AG09309 (cell line): Measurements from ENCODE around the gene HSPG2.
A peak's percentile ranks its signal among the peaks of the same experiment; 100 is the strongest.

ENCODE experiments used
- DNase-seq: peaks from one replicate; pipeline ENCODE4 v3.0.0-alpha.2; 2010; ENCODE audit warnings: low read depth
- H3K4me3 ChIP-seq: 2 replicates; pipeline ENCODE4 v1.5.1; 2011; ENCODE audit warnings: mild to moderate bottlenecking, low read depth, low read length, moderate library complexity; ENCODE audit not compliant: control insufficient read depth
- TF ChIP-seq, protein P1 (sequence below): IDR thresholded peaks from 2 replicates; pipeline ENCODE4 v1.5.1; 2011; ENCODE audit warnings: mild to moderate bottlenecking, low read depth, low read length, inconsistent platforms; ENCODE audit not compliant: insufficient read depth, control insufficient read depth; ENCODE audit errors: missing control alignments

Gene HSPG2

DNA sequence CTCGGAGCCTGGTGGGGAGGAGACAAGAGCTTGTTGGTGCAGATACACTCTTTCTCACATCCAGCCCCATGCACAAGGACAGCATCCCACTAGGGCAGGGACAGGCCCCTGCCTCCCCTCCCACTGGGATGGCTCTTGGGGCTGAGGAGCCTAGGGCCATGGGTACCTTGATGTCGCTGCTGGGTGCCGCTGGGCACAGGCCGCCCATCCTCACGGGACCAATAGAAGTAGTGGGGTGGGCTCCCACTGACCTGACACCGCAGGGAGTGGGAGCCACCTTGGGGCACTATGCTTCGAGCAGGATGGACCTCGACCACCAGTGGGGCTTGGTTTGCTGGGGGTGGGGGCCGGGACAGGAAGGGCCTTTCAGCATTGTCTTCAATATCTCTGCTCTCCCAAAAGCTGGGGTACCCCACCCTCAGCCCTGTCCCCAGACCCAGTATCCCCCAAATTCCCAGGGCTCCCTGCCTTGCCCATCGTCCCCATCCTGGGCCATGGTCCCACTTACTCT, 77.4 kb downstream of the HSPG2 start:
- no peak for DNase-seq
- TF ChIP-seq, protein P1, sequence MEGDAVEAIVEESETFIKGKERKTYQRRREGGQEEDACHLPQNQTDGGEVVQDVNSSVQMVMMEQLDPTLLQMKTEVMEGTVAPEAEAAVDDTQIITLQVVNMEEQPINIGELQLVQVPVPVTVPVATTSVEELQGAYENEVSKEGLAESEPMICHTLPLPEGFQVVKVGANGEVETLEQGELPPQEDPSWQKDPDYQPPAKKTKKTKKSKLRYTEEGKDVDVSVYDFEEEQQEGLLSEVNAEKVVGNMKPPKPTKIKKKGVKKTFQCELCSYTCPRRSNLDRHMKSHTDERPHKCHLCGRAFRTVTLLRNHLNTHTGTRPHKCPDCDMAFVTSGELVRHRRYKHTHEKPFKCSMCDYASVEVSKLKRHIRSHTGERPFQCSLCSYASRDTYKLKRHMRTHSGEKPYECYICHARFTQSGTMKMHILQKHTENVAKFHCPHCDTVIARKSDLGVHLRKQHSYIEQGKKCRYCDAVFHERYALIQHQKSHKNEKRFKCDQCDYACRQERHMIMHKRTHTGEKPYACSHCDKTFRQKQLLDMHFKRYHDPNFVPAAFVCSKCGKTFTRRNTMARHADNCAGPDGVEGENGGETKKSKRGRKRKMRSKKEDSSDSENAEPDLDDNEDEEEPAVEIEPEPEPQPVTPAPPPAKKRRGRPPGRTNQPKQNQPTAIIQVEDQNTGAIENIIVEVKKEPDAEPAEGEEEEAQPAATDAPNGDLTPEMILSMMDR = no peak
- H3K4me3 ChIP-seq = no peak overlapping the region

DNA sequence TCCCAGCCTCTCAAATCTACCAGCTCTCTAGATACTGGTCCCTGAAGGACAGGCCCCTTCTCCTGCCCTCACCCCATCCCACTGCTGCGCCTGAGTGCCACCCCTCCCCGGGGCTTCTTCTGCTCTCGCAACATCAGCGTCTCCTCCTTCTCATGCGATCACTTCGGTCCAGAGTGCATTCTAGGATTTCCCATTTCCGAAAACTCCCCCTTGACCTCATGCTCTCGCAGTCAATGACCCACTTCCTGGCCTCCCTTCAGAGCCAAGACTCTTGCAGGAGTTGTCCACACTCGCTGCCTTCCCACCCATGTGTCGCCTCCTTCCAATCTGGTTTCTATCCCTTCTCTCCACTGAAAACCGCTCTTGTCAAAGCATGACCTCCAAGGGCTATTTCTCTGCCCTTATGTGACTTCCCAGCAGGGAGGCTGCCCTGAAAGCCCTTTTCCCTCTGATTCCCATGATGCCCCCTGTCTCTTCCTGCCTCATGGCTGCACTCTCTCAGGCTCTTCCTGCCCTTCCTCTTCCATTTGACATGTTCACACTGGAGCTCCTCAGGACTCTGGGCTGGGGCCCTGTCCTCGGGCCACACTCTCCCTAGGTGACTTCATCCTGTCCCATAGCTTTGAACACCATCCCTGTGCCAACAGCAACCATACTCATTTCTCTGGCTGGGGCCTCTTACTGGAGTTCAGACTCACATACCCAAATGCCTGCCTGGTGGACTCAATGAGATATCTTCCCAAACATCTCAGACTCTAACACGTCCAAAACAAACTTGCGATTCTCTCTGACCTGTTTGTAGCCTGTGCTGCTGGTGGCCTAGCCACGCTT, 79.1 kb downstream of the HSPG2 start:
- H3K4me3 ChIP-seq = no peak overlapping the region
- TF ChIP-seq, protein P1 = no peak
- DNase-seq = no peak

DNA sequence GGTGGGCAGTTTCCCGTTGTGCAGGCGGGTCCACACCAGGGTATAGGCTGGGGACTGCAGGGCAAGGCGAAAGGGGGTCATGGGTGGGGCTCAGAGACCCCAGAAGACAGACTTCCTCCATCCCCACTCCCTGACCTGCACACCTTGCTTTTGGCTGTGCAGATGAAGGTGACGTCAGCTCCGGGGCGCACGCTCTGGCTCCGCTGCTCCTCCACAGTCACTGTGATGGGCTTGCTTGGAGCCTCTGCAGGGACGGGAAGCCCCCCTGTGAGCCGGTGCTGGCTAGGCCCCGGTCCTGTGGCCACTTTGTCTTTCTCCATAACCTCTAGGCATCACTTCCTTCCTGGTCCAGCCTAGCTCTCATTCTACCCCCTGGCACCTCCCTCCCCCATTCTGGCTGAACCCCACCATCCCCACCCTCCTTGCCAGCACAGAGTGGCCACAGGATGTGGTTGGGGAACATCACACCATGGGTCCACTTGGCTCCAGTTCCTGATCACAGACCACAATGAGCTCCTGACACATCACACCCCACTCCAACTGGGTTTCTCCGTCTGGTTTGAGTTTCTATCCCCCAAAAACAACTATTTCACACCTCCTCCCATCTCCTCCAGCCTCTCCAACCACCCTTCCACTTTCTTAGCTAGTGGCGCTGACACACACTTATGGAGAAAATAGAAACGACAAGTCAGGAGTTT, 79.8 kb downstream of the HSPG2 start:
- H3K4me3 ChIP-seq = no peak overlapping the region
- peak; percentile 35 for DNase-seq
- TF ChIP-seq, protein P1 = no peak

DNA sequence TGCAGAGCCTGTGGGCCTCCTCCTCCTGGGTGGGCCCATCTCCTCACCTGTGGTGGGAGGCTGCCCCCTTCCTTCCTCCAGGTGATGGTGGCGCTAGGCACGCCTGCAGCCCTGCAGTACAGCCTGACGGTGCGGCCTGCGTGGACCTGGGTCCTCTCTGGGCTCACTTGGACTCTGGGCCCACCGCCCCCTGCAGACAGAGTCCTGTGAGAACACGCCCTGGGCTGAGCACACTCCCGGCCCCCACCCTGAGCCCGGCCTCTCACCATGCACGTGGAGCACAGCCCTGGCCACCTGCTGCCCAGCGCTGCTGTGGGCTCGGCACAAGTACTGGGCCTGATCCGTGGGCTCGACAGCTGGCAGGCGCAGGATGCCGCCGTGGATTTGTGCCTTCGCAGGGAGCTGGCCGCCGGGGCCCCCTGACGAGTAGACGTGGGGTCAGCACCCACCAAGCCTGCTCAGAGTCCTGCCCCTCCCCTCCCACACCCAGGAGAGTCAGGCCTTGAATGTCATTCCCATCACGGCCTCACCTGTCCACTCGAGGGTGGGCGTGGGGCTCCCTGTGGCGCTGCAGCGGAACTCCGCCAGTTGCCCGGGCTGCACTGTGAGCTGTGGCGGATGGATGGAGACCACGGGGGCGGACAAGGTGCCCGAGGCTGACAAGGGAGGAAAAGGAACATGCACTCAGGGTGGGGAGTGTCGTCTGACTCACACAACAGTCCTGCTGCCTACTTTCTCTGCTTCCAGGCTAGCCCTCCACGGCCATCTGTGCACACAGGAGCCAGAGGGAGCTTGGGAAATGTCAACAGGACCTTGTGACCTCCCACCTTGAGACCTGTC, 81.6 kb downstream of the HSPG2 start:
- TF ChIP-seq, protein P1 = no peak
- H3K4me3 ChIP-seq = no peak overlapping the region
- no peak for DNase-seq

DNA sequence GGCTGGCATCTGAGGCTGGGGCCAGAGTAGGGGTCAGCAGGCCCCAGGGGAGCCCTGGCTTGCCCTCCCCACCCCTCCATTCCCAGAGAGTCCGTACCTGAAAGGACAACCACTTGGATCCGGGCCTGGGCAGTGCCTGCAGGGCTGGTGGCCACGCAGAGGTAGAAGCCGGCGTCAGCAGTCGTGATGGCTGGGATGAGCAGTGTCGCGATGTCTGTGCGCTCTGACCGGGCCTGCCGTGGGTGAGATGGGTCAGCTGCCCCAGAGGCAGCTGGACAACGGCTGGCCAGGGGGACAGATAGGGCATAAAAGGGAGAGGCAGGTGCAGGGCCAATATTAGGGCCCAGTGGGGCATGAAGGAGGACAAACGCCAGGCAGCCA, 82.4 kb downstream of the HSPG2 start:
- no peak overlapping the region for H3K4me3 ChIP-seq
- TF ChIP-seq, protein P1 = no peak
- no peak for DNase-seq

DNA sequence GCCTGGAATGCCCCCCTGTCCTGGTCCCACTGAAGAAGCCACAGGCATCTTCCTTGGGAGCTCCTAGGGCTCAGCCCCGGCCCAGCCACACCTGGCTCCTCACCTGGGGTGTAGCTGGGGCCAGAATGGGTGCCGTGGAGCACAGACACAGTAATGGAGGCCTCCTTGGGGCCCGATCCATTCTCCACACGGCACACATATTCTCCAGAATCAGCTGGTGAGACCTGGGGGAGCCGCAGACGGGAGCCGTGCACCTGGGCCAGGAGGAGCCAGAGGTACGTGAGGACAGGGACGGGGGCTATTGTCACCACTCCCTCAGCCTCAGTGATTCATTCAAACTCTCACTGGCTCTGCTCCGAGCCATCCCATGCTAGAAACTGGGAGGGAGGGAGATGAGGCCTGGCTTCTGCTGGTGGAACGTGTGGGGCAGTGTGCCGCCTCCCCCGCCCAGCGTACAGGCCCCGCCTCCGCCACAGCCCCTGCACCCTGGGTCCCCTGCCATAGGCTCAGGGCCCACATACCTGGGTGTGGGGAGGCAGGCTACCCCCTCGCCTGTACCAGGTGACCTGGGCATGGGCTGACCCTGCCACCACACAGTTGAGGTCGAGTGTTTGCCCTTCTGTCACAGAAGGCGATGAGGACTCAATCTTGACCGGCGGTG, 82.9 kb downstream of the HSPG2 start:
- no peak overlapping the region for H3K4me3 ChIP-seq
- no peak for DNase-seq
- TF ChIP-seq, protein P1 = no peak
